GM11168 (cell line): ENCODE data around the gene INSYN2A.

Experiments
- in situ Hi-C: fragments of 300-500 bp; cut with MboI; formaldehyde crosslinking; loops from one replicate; pipeline ENCODE4 v1.12.0; 2022; ENCODE audit warnings: low sequenced_read_pairs; ENCODE audit not compliant: unreplicated experiment

Gene INSYN2A

DNA sequence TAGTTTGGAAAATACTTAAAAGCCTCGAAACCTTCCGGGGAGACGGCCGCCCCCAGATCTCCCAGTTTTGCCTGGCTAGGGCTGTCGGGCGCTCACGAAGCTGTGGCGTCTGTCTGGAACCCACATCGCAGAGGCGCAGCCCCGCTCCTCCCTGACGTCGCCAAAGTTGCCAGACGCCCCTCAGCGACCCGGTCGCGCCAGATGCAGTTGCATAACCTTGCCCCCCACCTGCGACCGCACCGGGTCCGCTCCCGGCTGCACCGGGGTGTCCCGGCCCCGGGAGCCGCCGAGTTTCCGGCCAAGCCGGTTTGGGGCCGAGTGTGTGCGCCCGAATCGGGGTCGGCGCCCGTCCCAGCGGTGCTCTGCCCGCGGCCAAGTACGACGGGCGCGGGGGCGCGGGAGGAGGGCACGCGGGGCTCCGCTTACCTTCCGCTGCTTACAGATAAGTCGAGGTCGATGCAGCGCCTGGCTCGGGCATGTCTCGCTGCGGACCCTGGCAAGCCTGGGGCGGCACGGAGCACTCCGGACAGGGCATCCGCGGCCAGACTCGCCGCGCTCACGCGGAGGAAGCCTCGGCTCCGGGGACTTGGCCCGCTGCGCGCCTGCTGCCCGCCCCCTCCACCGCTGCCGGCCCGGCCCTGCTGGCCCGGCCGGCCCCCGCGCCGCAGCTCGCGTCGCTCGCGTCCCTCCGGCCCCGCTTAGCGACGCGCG lies 665 bp downstream of the INSYN2A start:
- in situ Hi-C loops: no loop called here

GRCh38 chr10:127195041-127195506 lies 1.3 kb downstream of the INSYN2A start:
- in situ Hi-C loops: no loop called here

GRCh38 chr10:127194599-127194998 lies 1.8 kb downstream of the INSYN2A start:
- in situ Hi-C loops: no loop called here

DNA sequence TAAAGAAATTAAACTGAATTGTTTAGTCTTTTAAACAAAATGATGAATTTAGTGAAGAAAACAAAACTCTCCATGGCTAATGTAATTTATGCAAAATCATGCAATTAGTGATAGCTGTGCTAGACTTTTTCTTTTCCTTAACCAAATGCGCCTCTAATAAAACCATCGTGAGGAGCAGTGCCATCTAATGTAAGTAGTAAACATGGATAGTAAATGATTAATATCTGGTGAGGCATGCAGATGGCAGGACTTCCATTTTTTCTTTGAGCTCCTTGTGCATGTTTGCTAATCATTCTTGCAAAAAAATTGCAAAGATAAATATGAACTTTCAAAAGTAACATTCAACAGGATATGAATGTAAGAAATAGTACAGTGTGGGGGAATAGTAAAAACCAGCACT lies 2.3 kb downstream of the INSYN2A start:
- in situ Hi-C loops: no loop called here

- in situ Hi-C loops: no loop called here
Measured at GRCh38 chr10:127193125-127193524, 3.3 kb downstream of the INSYN2A start.

DNA sequence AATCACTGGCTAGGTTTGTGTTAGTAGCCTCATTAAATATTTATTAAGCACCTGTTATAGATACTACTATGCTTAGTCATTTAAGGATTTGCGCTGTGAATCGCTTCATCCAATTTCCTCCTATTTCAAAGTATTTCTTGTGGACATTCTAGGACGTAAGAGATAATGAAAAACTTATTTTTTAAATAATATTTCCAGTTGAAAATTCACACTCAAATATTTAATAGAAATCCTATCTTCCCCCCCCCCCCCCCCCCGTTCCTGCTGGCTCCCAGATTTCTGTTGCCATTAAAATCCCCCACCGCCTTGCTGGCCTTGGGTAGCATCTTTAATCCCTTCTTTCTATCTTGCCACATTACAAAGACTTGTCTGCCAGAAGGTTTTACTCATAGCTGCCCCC lies 6.0 kb downstream of the INSYN2A start:
- in situ Hi-C loops: no loop called here

- in situ Hi-C loops: no loop called here
Measured at GRCh38 chr10:127189226-127189625, 7.2 kb downstream of the INSYN2A start.

- in situ Hi-C loops: no loop called here
Measured at GRCh38 chr10:127186813-127187212, 9.6 kb downstream of the INSYN2A start.

DNA sequence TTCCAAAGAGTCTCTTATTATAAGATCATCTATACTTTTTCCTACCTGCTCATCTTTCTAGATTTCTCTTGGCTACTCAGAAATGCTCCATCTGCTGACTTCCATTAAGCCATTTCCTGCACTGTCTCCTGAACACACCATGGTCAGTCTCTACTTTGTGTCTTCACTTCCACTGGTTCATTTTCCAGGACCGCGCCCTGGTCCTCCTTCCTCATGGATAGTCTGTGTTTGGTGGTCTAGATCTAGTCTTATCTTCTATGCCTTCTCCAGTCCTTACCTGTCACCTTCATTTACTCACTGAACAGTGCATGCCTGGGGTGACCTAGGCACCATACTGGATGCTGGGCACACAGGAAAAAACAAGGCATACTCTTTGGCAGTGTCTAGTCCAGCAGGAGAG lies 11.8 kb downstream of the INSYN2A start:
- in situ Hi-C loops: no loop called here

DNA sequence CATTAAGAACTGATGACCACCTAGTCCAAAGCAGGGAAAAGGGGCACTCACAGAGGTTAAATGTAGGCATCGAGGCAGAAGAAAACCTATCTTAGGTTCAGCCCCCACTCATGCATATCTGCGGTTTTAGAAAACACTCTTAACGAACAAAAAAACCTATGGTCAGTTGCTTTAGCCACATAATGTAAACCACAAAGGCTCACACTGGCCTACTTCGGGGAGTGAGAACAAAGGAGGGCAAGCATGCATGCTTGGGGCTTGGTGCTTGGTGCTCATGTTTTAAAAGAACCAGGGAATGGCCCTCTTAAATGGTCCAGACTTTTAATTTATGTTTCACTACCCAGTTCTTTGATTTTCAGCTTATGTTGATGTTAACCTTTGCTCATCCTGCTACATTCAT lies 14.2 kb downstream of the INSYN2A start:
- in situ Hi-C loops: no loop called here

DNA sequence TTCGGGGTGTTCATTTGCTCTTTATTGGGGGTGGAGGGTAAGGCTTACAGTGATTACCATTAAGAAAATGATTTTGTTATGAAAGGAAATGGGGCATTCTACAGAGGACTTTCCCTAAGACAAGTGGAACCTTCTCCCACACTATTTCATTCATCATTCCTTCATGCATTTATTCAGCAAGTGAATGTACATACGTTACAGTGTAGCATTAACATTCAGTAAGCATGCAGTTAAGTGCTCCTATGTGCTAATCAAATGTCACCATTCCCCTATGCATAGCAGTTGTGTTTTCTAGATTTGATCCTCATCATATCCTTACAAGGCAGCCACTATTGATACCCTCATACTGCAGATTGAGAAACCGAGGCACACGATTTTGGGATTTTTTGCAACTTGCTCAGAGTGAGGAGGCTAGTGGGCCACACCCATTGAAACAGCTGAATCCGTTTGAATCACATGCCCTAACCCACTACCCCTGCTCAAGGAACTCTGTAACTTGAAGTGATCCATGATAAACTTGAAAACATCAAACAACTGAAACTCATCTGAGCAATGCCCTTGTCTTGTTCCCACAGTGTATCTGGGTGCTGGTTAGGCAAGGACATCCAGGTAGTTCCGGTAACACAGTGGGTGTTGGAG lies 16.7 kb downstream of the INSYN2A start:
- in situ Hi-C loops: no loop called here

GRCh38 chr10:127176649-127177048 lies 19.7 kb downstream of the INSYN2A start:
- in situ Hi-C loops: no loop called here

GRCh38 chr10:127175357-127176110 lies 20.9 kb downstream of the INSYN2A start:
- in situ Hi-C loops: no loop called here

GRCh38 chr10:127174866-127175265 lies 21.5 kb downstream of the INSYN2A start:
- in situ Hi-C loops: no loop called here

DNA sequence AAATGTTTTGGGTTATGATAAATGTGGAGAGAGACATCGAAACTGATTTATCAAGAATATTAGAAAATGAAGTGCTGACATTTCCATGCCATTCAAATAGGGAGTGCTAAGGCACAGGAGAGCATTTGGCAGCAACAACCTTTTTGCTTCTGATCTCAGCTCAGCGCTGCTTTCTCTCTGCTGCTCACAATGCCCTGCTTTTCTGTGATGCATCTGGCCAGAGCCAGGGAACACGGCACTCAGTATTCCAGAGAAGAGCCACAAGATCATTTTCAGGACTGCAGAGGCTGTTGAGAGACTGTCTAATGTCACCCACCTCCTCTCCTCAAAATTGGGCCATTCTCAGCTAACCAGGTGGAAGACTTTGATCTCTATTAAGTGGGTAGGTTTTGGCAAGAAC lies 28.1 kb downstream of the INSYN2A start:
- in situ Hi-C loops: no loop called here

- in situ Hi-C loops: no loop called here
Measured at GRCh38 chr10:127162841-127163240, 33.5 kb downstream of the INSYN2A start.

GRCh38 chr10:127161482-127161881 lies 34.9 kb downstream of the INSYN2A start:
- in situ Hi-C loops: no loop called here

- in situ Hi-C loops: no loop called here
Measured at GRCh38 chr10:127159648-127160245, 36.6 kb downstream of the INSYN2A start.

GRCh38 chr10:127158662-127159061 lies 37.7 kb downstream of the INSYN2A start:
- in situ Hi-C loops: no loop called here

- in situ Hi-C loops: no loop called here
Measured at GRCh38 chr10:127157506-127158200, 38.7 kb downstream of the INSYN2A start.
